Neural cell (in vitro differentiated cells): Measurements from ENCODE around the gene SNRPD1. TPM values are rescaled to one million over a fixed set of nuclear protein-coding genes. Genes with fewer than 3 reads are reported as not detected.

ENCODE experiments used
- H2AFZ ChIP-seq: fragments of 200-600, 300-800 bp; sonication (generic), shearing (Covaris generic); 2 replicates; pipeline ENCODE4 v1.6.0; 2014; ENCODE audit warnings: low read depth, mild to moderate bottlenecking, antibody characterized with exemption, low read length, moderate library complexity
- H3F3A ChIP-seq: fragments of 200-600 bp; shearing (Covaris generic); 2 replicates; pipeline ENCODE4 v1.6.1; 2016; ENCODE audit warnings: mild to moderate bottlenecking, moderate library complexity, mixed read lengths, antibody characterized with exemption, low read length; ENCODE audit not compliant: insufficient read depth, poor library complexity, severe bottlenecking
- H3K27ac ChIP-seq: fragments of 200-600, 300-800 bp; sonication (generic), shearing (Covaris generic); 2 replicates; pipeline ENCODE4 v1.5.1; 2014; ENCODE audit warnings: mild to moderate bottlenecking, low read length, moderate library complexity
- H3K27me3 ChIP-seq: fragments of 300-800, 200-600 bp; sonication (generic), shearing (Covaris generic); 2 replicates; pipeline ENCODE4 v1.6.0; 2014; ENCODE audit warnings: mild to moderate bottlenecking, low read depth, low read length, moderate library complexity; ENCODE audit not compliant: insufficient read depth
- H3K36me3 ChIP-seq: fragments of 300-800, 200-600 bp; sonication (generic), shearing (Covaris generic); 2 replicates; pipeline ENCODE4 v1.5.1; 2014; ENCODE audit warnings: mild to moderate bottlenecking, antibody characterized with exemption, low read length, moderate library complexity; ENCODE audit not compliant: insufficient read depth
- H3K4me2 ChIP-seq: fragments of 300-800, 200-600 bp; sonication (generic), shearing (Covaris generic); 2 replicates; pipeline ENCODE4 v1.6.0; 2014; ENCODE audit warnings: mild to moderate bottlenecking, low read length
- H3K4me3 ChIP-seq: fragments of 300-800, 200-600 bp; sonication (generic), shearing (Covaris generic); 2 replicates; pipeline ENCODE4 v1.5.1; 2014; ENCODE audit warnings: mild to moderate bottlenecking, low read length, moderate library complexity
- H3K79me2 ChIP-seq: fragments of 200-600 bp; shearing (Covaris generic); replicated peaks from 2 replicates; pipeline ENCODE4 v1.6.0; 2014; ENCODE audit warnings: mild to moderate bottlenecking, low read length, moderate library complexity; ENCODE audit not compliant: insufficient read depth
- H3K9ac ChIP-seq: fragments of 300-800, 200-600 bp; sonication (generic), shearing (Covaris generic); 2 replicates; pipeline ENCODE4 v1.6.1; 2016; ENCODE audit warnings: mild to moderate bottlenecking, low read length, mixed read lengths
- H3K9me2 ChIP-seq: fragments of 200-600 bp; shearing (Covaris generic); 2 replicates; pipeline ENCODE4 v1.6.1; 2016; ENCODE audit warnings: mild to moderate bottlenecking, low read length, mixed read lengths; ENCODE audit not compliant: insufficient read depth
- H3K9me3 ChIP-seq: fragments of 200-600, 300-800 bp; sonication (generic), shearing (Covaris generic); 2 replicates; pipeline ENCODE4 v1.6.1; 2016; ENCODE audit warnings: mild to moderate bottlenecking, mixed run types, low read length, moderate library complexity, mixed read lengths
- H4K20me1 ChIP-seq: fragments of 200-600 bp; shearing (Covaris generic); 2 replicates; pipeline ENCODE4 v1.6.1; 2016; ENCODE audit warnings: mild to moderate bottlenecking, mixed run types; ENCODE audit not compliant: insufficient read depth
- CTCF ChIP-seq: fragments of 450-650 bp; IDR thresholded peaks from 2 replicates; pipeline ENCODE4 v1.5.1; 2014; ENCODE audit warnings: antibody characterized with exemption, mild to moderate bottlenecking, moderate library complexity; ENCODE audit not compliant: poor library complexity, severe bottlenecking
- EP300 ChIP-seq: fragments of 450-650 bp; conservative IDR thresholded peaks from 2 replicates; pipeline ENCODE4 v1.6.1; 2014; ENCODE audit warnings: antibody characterized with exemption, mild to moderate bottlenecking, moderate library complexity; ENCODE audit not compliant: poor library complexity, severe bottlenecking
- EZH2 ChIP-seq: fragments of 200-600, 300-800 bp; shearing (Covaris generic), sonication (generic); IDR thresholded peaks from 2 replicates; pipeline ENCODE4 v1.6.1; 2014; ENCODE audit warnings: antibody characterized with exemption, low read length, borderline replicate concordance, mild to moderate bottlenecking; ENCODE audit not compliant: insufficient read depth, poor library complexity, severe bottlenecking
- MXI1 ChIP-seq: fragments of 450-650 bp; conservative IDR thresholded peaks from 2 replicates; pipeline ENCODE4 v1.6.1; 2014; ENCODE audit warnings: antibody characterized with exemption, mild to moderate bottlenecking; ENCODE audit not compliant: poor library complexity, severe bottlenecking
- POLR2AphosphoS5 ChIP-seq: IDR thresholded peaks from 2 replicates; pipeline ENCODE4 v1.6.1; 2012
- RAD21 ChIP-seq: fragments of 450-650 bp; conservative IDR thresholded peaks from 2 replicates; pipeline ENCODE4 v1.6.1; 2014; ENCODE audit warnings: antibody characterized with exemption, mild to moderate bottlenecking, moderate library complexity
- SMC3 ChIP-seq: fragments of 450-650 bp; conservative IDR thresholded peaks from 2 replicates; pipeline ENCODE4 v1.6.1; 2014; ENCODE audit warnings: antibody characterized with exemption, mild to moderate bottlenecking, moderate library complexity; ENCODE audit not compliant: poor library complexity
- TAF1 ChIP-seq: IDR thresholded peaks from 2 replicates; pipeline ENCODE4 v1.6.1; 2012; ENCODE audit warnings: low read depth
- polyA plus RNA-seq: library from polyadenylated mRNA; depleted of rRNA; stranded (reverse); fragments of >200 nt; gene quantifications from 2 replicates; pipeline ENCODE4 v1.2.3, GENCODE V29; 2014
- TF ChIP-seq, protein P1 (sequence below): IDR thresholded peaks from 2 replicates; pipeline ENCODE4 v1.6.1; 2012; ENCODE audit warnings: borderline replicate concordance

Gene SNRPD1
- polyA plus RNA-seq, 1 donor from 2014 or later, result 68.2 TPM

DNA sequence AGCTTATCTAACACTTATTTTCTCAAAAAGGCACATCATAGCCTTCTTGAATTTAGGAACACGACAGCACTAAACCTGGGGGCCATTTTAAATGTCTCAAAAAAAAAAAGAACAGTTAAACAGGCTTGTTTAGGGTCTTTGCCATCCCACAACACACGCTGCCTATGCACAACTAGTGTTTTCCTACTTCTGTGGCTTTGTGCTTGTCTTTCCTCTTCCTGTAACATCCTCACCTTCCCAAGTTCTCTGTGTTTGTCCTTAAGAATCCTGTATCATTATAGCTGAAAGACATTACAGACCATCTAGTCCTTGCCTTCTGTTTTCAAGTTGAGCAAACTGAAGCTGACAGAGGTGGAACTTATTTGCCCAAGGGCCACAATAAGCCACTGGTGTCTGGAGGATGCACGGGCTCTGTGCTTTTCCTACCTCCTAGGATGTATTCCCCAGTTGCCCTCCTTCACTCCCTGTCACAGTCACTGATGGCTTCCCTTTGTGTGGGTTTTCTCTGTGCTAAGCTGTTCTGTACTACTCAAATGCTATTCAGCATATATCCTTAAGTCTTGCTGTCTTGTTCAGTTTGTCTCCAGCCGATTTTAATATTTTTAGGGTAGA, 22.6 kb downstream of the SNRPD1 start:
- Histone ChIP-seq H3K4me2 (no peak overlapping the region), H3K9me3 (no peaks in the 10 kb centered on the region), H3K36me3 (no peaks in the 10 kb centered on the region), H3K27me3 (no peaks in the 10 kb centered on the region), H3F3A (no peaks in the 10 kb centered on the region), H3K4me3 (no peak overlapping the region), H3K79me2 (no peaks in the 10 kb centered on the region), H4K20me1 (no peaks in the 10 kb centered on the region), H3K27ac (no peak overlapping the region), H3K9me2 (no peaks in the 10 kb centered on the region), H3K9ac (no peak overlapping the region), H2AFZ (no peak overlapping the region)
- no peak for TF ChIP-seq EP300
- TF ChIP-seq RAD21, result no peak
- no peak for TF ChIP-seq TAF1
- TF ChIP-seq EZH2, result no peak
- no peak for TF ChIP-seq MXI1
- TF ChIP-seq CTCF, result no peak
- TF ChIP-seq POLR2AphosphoS5, result no peak
- TF ChIP-seq, protein P1, sequence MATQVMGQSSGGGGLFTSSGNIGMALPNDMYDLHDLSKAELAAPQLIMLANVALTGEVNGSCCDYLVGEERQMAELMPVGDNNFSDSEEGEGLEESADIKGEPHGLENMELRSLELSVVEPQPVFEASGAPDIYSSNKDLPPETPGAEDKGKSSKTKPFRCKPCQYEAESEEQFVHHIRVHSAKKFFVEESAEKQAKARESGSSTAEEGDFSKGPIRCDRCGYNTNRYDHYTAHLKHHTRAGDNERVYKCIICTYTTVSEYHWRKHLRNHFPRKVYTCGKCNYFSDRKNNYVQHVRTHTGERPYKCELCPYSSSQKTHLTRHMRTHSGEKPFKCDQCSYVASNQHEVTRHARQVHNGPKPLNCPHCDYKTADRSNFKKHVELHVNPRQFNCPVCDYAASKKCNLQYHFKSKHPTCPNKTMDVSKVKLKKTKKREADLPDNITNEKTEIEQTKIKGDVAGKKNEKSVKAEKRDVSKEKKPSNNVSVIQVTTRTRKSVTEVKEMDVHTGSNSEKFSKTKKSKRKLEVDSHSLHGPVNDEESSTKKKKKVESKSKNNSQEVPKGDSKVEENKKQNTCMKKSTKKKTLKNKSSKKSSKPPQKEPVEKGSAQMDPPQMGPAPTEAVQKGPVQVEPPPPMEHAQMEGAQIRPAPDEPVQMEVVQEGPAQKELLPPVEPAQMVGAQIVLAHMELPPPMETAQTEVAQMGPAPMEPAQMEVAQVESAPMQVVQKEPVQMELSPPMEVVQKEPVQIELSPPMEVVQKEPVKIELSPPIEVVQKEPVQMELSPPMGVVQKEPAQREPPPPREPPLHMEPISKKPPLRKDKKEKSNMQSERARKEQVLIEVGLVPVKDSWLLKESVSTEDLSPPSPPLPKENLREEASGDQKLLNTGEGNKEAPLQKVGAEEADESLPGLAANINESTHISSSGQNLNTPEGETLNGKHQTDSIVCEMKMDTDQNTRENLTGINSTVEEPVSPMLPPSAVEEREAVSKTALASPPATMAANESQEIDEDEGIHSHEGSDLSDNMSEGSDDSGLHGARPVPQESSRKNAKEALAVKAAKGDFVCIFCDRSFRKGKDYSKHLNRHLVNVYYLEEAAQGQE, result no peak
- no peak for TF ChIP-seq SMC3

- Histone ChIP-seq H3K4me2 (no peak overlapping the region), H3K36me3 (no peaks in the 10 kb centered on the region), H3K9me2 (no peaks in the 10 kb centered on the region), H3K4me3 (no peak overlapping the region), H3K9me3 (no peaks in the 10 kb centered on the region), H3K9ac (no peak overlapping the region), H4K20me1 (no peaks in the 10 kb centered on the region), H3K79me2 (no peaks in the 10 kb centered on the region), H2AFZ (no peak overlapping the region), H3K27ac (no peak overlapping the region), H3K27me3 (no peaks in the 10 kb centered on the region), H3F3A (no peaks in the 10 kb centered on the region)
- TF ChIP-seq EZH2 (no peak), SMC3 (no peak), TAF1 (no peak), CTCF (no peak), EP300 (no peak), RAD21 (no peak)
- TF ChIP-seq, protein P1, result no peak
Observed at GRCh38 chr18:21636769-21637168, 24.7 kb downstream of the SNRPD1 start.
